Measurements from ENCODE around the gene MESP2.

GRCh38 chr15:89820666-89821611 lies 44.8 kb downstream of the MESP2 start:
- TF ChIP-seq EP300 (IDR thresholded peaks at IDR 0.05) (no peak), POLR2A (IDR thresholded peaks at IDR 0.05) (no peak)
- TF ChIP-seq, protein P1, sequence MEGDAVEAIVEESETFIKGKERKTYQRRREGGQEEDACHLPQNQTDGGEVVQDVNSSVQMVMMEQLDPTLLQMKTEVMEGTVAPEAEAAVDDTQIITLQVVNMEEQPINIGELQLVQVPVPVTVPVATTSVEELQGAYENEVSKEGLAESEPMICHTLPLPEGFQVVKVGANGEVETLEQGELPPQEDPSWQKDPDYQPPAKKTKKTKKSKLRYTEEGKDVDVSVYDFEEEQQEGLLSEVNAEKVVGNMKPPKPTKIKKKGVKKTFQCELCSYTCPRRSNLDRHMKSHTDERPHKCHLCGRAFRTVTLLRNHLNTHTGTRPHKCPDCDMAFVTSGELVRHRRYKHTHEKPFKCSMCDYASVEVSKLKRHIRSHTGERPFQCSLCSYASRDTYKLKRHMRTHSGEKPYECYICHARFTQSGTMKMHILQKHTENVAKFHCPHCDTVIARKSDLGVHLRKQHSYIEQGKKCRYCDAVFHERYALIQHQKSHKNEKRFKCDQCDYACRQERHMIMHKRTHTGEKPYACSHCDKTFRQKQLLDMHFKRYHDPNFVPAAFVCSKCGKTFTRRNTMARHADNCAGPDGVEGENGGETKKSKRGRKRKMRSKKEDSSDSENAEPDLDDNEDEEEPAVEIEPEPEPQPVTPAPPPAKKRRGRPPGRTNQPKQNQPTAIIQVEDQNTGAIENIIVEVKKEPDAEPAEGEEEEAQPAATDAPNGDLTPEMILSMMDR (IDR thresholded peaks at IDR 0.05): no peak
